GM19397 (cell line): ENCODE results near the gene TGM6.

Source experiments
- ATAC-seq: cut with Tn5 transposase; IDR thresholded peaks from one replicate; pipeline ENCODE4 v1.9.1; 2021; ENCODE audit warnings: mild to moderate bottlenecking, moderate library complexity; ENCODE audit not compliant: unreplicated experiment

Gene TGM6

DNA sequence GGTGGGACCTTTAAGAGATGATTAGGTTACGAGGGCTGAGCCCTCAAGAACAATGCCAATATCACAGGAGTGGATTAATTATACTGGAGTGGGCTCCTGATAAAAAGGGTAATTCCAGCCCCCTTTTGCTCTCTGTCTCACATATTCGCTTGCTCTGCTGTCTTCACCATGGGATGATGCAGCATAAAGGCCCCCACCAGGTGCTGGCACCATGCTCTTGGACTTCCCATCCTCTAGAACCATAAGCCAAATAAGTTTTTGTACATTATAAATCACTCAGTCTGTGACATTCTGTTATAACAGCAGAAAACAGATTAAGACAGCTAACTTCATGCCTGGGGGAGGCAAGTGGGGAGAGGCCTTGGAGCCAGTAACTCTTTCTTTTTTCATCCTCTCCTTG is 99.7 kb downstream of the TGM6 start:
- no peak for ATAC-seq
